GM12872 (cell line): ENCODE measurements around the gene GNPDA1.

Experiments used
- TF ChIP-seq, protein P1 (sequence below): IDR thresholded peaks from 3 replicates; pipeline ENCODE4 v1.5.1; 2011; ENCODE audit warnings: low read depth, mild to moderate bottlenecking, low read length, moderate library complexity; ENCODE audit not compliant: insufficient read depth

The GNPDA1 gene

DNA sequence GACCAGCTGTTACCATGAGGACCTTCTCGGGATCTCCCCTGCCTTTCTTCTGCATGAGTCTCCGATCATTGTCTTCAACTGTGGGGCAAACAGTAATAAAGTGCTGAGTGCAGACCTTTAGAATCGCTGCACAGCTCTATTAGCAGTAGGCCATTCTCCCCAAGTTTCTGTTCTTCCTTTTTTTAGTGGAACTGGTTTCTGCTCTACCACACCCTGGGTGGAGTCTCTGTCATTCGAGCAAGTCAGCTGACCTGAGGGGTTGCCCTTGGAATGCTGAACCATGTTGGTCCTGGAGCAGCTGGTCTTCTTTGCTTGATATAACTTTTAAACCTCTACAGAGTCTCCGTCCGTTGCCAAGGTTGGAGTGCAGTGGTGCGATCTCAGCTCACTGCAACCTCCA, 33.4 kb upstream of the GNPDA1 start:
- TF ChIP-seq, protein P1, sequence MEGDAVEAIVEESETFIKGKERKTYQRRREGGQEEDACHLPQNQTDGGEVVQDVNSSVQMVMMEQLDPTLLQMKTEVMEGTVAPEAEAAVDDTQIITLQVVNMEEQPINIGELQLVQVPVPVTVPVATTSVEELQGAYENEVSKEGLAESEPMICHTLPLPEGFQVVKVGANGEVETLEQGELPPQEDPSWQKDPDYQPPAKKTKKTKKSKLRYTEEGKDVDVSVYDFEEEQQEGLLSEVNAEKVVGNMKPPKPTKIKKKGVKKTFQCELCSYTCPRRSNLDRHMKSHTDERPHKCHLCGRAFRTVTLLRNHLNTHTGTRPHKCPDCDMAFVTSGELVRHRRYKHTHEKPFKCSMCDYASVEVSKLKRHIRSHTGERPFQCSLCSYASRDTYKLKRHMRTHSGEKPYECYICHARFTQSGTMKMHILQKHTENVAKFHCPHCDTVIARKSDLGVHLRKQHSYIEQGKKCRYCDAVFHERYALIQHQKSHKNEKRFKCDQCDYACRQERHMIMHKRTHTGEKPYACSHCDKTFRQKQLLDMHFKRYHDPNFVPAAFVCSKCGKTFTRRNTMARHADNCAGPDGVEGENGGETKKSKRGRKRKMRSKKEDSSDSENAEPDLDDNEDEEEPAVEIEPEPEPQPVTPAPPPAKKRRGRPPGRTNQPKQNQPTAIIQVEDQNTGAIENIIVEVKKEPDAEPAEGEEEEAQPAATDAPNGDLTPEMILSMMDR: no peak

DNA sequence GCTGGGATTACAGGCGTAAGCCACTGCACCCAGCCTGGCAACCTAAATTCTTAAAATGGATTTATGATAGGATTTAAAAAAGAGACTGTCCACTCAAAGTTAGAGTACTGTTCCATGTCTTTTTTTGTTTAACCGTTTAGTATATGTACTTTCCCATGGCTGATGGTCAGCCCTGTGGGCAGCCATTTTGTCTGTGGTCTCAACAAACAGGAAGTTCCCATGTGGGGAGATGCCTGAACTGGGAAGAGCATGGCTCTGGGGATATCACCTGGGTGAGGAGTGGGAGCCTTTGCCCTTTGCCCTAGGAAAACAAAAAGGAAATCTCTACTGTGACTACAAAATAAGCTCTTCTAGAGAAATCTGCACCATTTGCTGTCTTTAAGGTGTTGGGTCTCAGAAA, 27.5 kb upstream of the GNPDA1 start:
- TF ChIP-seq, protein P1: no peak

DNA sequence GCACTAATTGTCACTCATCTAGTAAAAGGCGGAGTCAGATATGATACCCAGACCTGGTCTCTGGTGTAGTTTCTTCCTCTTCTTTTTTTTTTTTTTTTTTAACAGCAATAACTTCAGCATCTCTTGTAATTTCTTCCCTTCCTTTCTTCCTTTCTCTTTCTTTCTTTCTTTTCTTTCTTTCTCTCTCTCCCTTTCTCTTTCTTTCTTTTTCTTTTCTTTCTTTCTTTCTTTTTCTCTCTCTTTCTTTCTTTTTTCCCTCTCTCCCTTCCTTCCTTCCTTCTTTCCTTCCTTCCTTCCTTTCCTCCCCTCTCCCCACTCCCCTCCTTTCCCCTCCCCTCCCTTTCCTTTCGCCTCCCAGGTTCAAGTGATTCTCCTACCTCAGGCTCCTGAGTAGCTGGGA, 25.9 kb upstream of the GNPDA1 start:
- TF ChIP-seq, protein P1: no peak

DNA sequence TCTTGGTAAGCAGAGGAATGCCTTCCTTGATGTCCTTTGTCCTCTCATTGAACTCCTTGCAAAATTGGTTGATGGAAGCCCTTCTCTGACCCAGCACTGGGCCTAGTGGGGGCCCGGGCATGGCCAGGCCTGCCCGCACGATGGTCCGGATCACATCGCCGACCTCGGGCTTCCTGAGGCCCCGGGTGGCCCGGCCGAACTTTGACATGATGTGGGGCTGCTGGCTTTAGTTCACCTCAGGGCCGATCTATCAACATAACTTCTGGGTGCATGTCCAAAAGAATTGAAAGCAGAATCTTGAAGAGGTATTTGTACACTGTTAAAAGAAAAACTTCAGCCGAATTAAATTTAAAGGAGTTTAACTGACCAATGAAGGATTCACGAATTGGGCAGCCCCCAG, 24.1 kb upstream of the GNPDA1 start:
- TF ChIP-seq, protein P1: no peak

DNA sequence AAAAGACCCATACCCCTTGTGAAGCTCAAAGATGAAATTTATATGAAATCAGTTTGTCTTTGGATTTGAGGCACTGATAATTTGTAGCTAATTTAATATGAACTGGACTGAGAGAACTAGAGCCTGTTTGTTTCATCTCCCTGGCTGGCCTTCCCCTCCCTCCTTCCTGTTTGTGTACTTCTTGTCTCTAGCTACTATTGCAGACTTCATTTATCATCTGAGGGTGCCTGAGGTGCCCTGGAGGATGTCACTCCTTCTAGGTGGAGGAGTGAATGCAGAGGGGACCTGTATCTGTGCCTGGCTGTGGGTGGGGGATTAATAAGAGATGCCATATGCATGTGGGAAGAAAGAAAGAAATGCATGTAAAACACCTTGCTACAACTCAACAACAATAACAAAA, 22.2 kb upstream of the GNPDA1 start:
- TF ChIP-seq, protein P1: no peak

DNA sequence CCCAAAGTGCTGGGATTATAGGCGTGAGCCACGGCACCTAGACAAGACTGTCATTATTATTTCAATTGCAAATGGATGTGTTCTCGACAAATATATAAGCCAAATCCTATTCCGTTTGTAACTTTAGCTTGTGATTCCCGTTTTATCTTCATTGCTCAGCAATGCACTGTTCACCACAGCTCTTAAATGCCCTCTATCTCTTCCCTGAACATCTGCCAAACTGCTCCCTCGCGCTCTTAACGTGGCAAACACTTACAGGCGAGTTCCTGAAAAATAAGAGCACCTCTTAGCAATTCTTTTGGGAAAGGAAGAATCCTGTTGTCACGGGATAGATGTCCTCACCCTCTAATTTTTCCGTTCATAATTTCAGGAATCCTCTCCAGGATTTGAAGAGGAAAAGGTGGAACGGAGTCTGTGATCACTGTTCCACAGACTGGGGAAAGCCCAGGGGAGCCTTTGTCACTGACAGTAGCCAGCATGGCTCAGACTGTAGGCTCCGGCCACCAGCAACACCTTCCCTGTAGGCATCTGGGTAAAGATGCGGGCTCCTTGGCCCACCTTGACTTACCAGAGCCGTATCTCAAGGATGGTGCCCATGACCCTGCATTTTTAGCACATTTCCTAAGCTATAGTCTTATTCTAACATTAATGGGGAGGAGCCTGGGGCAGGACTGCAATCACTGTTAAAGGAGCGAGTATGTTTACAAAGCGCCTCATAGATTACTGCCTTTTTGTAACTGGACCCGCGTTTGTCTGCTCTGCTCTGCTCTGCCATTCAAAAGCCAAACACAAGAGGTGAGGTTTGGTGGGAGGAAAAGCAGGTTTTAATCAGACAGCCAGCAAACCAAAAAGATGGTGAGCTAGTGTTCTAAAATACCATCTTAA, 20.2 kb upstream of the GNPDA1 start:
- TF ChIP-seq, protein P1: no peak

DNA sequence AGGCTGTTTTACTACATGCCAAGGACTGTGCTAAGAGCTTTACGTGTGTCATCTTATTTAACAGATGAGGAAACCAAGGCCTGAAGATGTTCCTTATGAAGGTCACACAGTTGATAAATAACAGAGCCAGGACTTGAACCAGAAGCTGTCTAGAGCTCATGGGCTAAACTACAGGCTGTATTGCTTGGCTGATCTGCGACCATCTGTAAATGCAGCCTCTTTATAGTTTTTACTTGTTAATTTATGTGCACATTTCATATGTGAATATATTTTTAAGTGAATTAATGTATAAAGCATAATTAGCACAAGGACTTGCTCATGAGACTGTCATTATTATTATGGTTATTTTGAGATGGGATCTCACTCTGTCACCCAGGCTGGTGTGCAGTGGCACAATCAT, 19.3 kb upstream of the GNPDA1 start:
- TF ChIP-seq, protein P1: no peak
